Transverse colon (tissue), 4 donors: Measurements from ENCODE around the gene ZNF560. TPM values are rescaled to one million over a fixed set of nuclear protein-coding genes. Genes with fewer than 3 reads are reported as not detected.

Experiments
- DNase-seq: peaks from one replicate; pipeline ENCODE4 v3.0.0-alpha.2; 2019
- H3K27ac ChIP-seq, 4 donors: fragments of 200-600 bp; sonication (generic); 2 replicates each; pipeline ENCODE4 v1.5.1; 2016 to 2018; ENCODE audit warnings: inconsistent platforms in 4 of 4
- H3K27me3 ChIP-seq: fragments of 200-600 bp; sonication (generic); 2 replicates; pipeline ENCODE4 v1.5.1; 2017; ENCODE audit warnings: inconsistent platforms
- H3K36me3 ChIP-seq, 4 donors: fragments of 200-600 bp; sonication (generic); 2 replicates each; pipeline ENCODE4 v1.5.1; 2017 to 2019; ENCODE audit warnings: inconsistent platforms in 4 of 4
- H3K4me1 ChIP-seq, 4 donors: fragments of 200-600 bp; sonication (generic); 2 replicates each; pipeline ENCODE4 v1.5.1; 2017 to 2020; ENCODE audit warnings: inconsistent platforms in 4 of 4
- H3K4me3 ChIP-seq, 4 donors: fragments of 200-600 bp; sonication (generic); 1 replicate in 1 of 4; 2 replicates in 3 of 4; pipeline versions ENCODE4 v1.5.1 to v1.6.1; 2017 to 2019; ENCODE audit warnings: inconsistent platforms in 4 of 4
- H3K9me3 ChIP-seq, 2 donors: fragments of 200-600 bp; sonication (generic); 2 replicates each; pipeline ENCODE4 v1.5.1; 2017 to 2019; ENCODE audit warnings: inconsistent platforms in 2 of 2
- CTCF ChIP-seq, 5 experiments: fragments of 200-600 bp in 3 of 5; fragments of 450-650 bp in 2 of 5; sonication (generic) in 3 of 5; IDR thresholded peaks; 1 replicate in 2 of 5; 2 replicates in 3 of 5; pipeline ENCODE4 v1.5.1; 2016 to 2017; ENCODE audit warnings: antibody characterized with exemption in 5 of 5, inconsistent platforms in 3 of 5, mild to moderate bottlenecking in 2 of 5, moderate library complexity in 1 of 5
- EP300 ChIP-seq: sonication (generic); formaldehyde crosslinking; IDR thresholded peaks from one replicate; pipeline ENCODE4 v1.6.1; 2017; ENCODE audit warnings: antibody characterized with exemption, low read depth
- POLR2A ChIP-seq: fragments of 450-650 bp; IDR thresholded peaks from one replicate; pipeline ENCODE4 v1.6.1; 2016; ENCODE audit warnings: antibody characterized with exemption, mild to moderate bottlenecking, moderate library complexity
- POLR2AphosphoS5 ChIP-seq, 3 donors: sonication (generic); formaldehyde crosslinking; IDR thresholded peaks; one replicate each; pipeline ENCODE4 v1.6.1; 2016; ENCODE audit warnings: antibody characterized with exemption in 3 of 3
- WGBS, 2 donors: methylation state at CpG; one replicate each; pipeline ENCODE4 v1.1.5; 2018; ENCODE audit warnings: low coverage in 1 of 2; 5-methylcytosine and 5-hydroxymethylcytosine counted together
- in situ Hi-C, 4 donors: fragments of 200-750 bp; cut with MboI; loops; one replicate each; pipeline versions ENCODE4 v1.15.0 to v1.15.1; 2017; ENCODE audit warnings: low sequenced_read_pairs in 3 of 4, low pct_ligation_motif_present in 1 of 4, low pct_unique_long_range_greater_than_20kb in 1 of 4
- intact Hi-C: fragments of 100-400 bp; cut with DNase I; formaldehyde crosslinking; loops from one replicate; pipeline ENCODE4 v1.15.1; 2023; ENCODE audit warnings: low total_unique reads
- total RNA-seq, 4 donors: library from RNA; depleted of rRNA; stranded (reverse); fragments of >200 nt; gene quantifications; one replicate each; pipeline ENCODE4 v1.1.0, GENCODE V29; 2016

Gene ZNF560
- total RNA-seq, 4 donors from 2014 or later: not detected

- WGBS, 2 donors: 83 to 92% methylated on average over 4 to 6 of the region's 6 CpGs
- no peak overlapping the region for H3K27ac ChIP-seq
- peaks cover 0 to 2% of the 10 kb centered on the region in 2 donors for H3K9me3 ChIP-seq
- H3K4me1 ChIP-seq: no peaks in the 10 kb centered on the region
- H3K27me3 ChIP-seq: no peaks in the 10 kb centered on the region
- in situ Hi-C loops (no loop called here), intact Hi-C loops (no loop called here)
- H3K36me3 ChIP-seq: peaks cover 0 to 49% (median 23%) of the 10 kb centered on the region in 4 donors
- DNase-seq: no peak
- H3K4me3 ChIP-seq: no peak overlapping the region
- TF ChIP-seq POLR2A (no peak), CTCF (IDR thresholded peaks at IDR 0.05) (no peak), POLR2AphosphoS5 (IDR thresholded peaks at IDR 0.05) (no peak), EP300 (no peak)
Observed at GRCh38 chr19:9427941-9428340, 70.5 kb downstream of the ZNF560 start.

Other genes starting within 250 kb of the ZNF560 start
- gene OR7E24, start 247.7 kb downstream of the ZNF560 start, total RNA-seq: not detected
- 10 to 100 TPM in 2 of 4 donors, 1 to 10 TPM in 2; 2.0 to 17.1 (median 8.3) TPM for gene ZNF699, start 188.8 kb downstream of the ZNF560 start, total RNA-seq
- 100 to 1,000 TPM in 1 of 4 donors, 10 to 100 TPM in 2, 1 to 10 TPM in 1; 4.4 to 106 (median 12.9) TPM for gene ZNF559, start 174.4 kb downstream of the ZNF560 start, total RNA-seq
- gene ZNF177, start 135.6 kb downstream of the ZNF560 start, total RNA-seq: 1 to 10 TPM in 3 of 4 donors, not detected in 1; 1.8 to 4.2 (median 2.1) TPM
- gene ZNF266, start 63.0 kb downstream of the ZNF560 start, total RNA-seq: 10 to 100 TPM; 15.0 to 67.5 (median 30.5) TPM
- 10 to 100 TPM in 2 of 4 donors, 1 to 10 TPM in 2; 6.5 to 29.9 (median 16.4) TPM for gene ZNF426, start 40.0 kb upstream of the ZNF560 start, total RNA-seq
- 10 to 100 TPM; 10.1 to 21.0 (median 14.0) TPM for gene ZNF121, start 85.9 kb upstream of the ZNF560 start, total RNA-seq
- gene ZNF561, start 122.6 kb upstream of the ZNF560 start, total RNA-seq: 10 to 100 TPM in 3 of 4 donors, 1 to 10 TPM in 1; 6.4 to 36.7 (median 26.0) TPM
- 10 to 100 TPM in 3 of 4 donors, 1 to 10 TPM in 1; 5.6 to 36.8 (median 17.6) TPM for gene ZNF562, start 176.5 kb upstream of the ZNF560 start, total RNA-seq